ENCODE data around the gene DDX47.

The DDX47 gene

GRCh38 chr12:12813120-12814101, at the start of gene DDX47:
DDX47 (plus strand) TSS chr12:12813346; CDS start chr12:12813368, 22 bp downstream.
- DNase-seq = peak; percentile 98

GRCh38 chr12:12764824-12765223, 48.3 kb upstream of the DDX47 start:
- no peak for DNase-seq

- DNase-seq = no peak
Observed at GRCh38 chr12:12770262-12770661, 42.9 kb upstream of the DDX47 start.

GRCh38 chr12:12774791-12775190, 38.4 kb upstream of the DDX47 start:
- no peak for DNase-seq

- no peak for DNase-seq
Observed at GRCh38 chr12:12776261-12776660, 36.9 kb upstream of the DDX47 start.

- DNase-seq = no peak
Observed at GRCh38 chr12:12777092-12777491, 36.1 kb upstream of the DDX47 start.

- DNase-seq = no peak
Observed at GRCh38 chr12:12779007-12779406, 34.1 kb upstream of the DDX47 start.

GRCh38 chr12:12779529-12779928, 33.6 kb upstream of the DDX47 start:
- DNase-seq = no peak

- DNase-seq = no peak
Observed at GRCh38 chr12:12784116-12784515, 29.0 kb upstream of the DDX47 start.

GRCh38 chr12:12784911-12785814, 28.0 kb upstream of the DDX47 start, which contains the start of gene APOLD1:
APOLD1 (plus strand) TSS chr12:12785659; CDS start chr12:12785692, 33 bp downstream.
- DNase-seq = no peak

GRCh38 chr12:12786351-12786705, 26.8 kb upstream of the DDX47 start:
- DNase-seq = no peak

GRCh38 chr12:12786706-12787601, 26.2 kb upstream of the DDX47 start:
- DNase-seq = peak; percentile 74

- no peak for DNase-seq
Observed at GRCh38 chr12:12788131-12788530, 25.0 kb upstream of the DDX47 start.

- peak; percentile 74 for DNase-seq
Observed at GRCh38 chr12:12788675-12789368, 24.3 kb upstream of the DDX47 start.

- DNase-seq = no peak
Observed at GRCh38 chr12:12790956-12791355, 22.2 kb upstream of the DDX47 start.

- no peak for DNase-seq
Observed at GRCh38 chr12:12791756-12792369, 21.3 kb upstream of the DDX47 start.

GRCh38 chr12:12792421-12792820, 20.7 kb upstream of the DDX47 start:
- no peak for DNase-seq

GRCh38 chr12:12794686-12795085, 18.5 kb upstream of the DDX47 start:
- no peak for DNase-seq

- no peak for DNase-seq
Observed at GRCh38 chr12:12796171-12796570, 17.0 kb upstream of the DDX47 start.

- DNase-seq = no peak
Observed at GRCh38 chr12:12796928-12797793, 16.0 kb upstream of the DDX47 start.
